Measurements from ENCODE around the gene FAM227B. TPM values are rescaled to one million over a fixed set of nuclear protein-coding genes. Genes with fewer than 3 reads are reported as not detected.

The FAM227B gene
- polyA plus RNA-seq, 4 donors: 1.6 to 8.7 (median 3.2) TPM

GRCh38 chr15:49646891-49647290, 26.3 kb upstream of the FAM227B start:
- DNase-seq (no peak), FAIRE-seq (no peak)
- 95 to 97% (median 96%) methylated on average over 2 of the region's 2 CpGs for WGBS, 3 donors
- Histone ChIP-seq H3K27ac (ENCODE audit: low read depth in 1 of 3, low read length in 2 of 3) (no peak overlapping the region), H3K4me3 (ENCODE audit: low read depth in 1 of 3, low read length in 3 of 3) (no peak overlapping the region), H3K36me3 (ENCODE audit: control insufficient read depth in 3 of 3, insufficient read depth in 2 of 3, low read depth in 1 of 3, low read length in 3 of 3) (peaks cover 0 to 4% (median 0%) of the 10 kb centered on the region in 3 donors), H3K4me1 (ENCODE audit: control insufficient read depth in 3 of 3, insufficient read depth in 2 of 3, low read depth in 1 of 3, low read length in 2 of 3) (no peaks in the 10 kb centered on the region), H3K9me3 (ENCODE audit: control insufficient read depth in 2 of 2, insufficient read depth in 1 of 2, low read depth in 1 of 2, low read length in 1 of 2) (no peaks in the 10 kb centered on the region), H3K27me3 (ENCODE audit: control insufficient read depth in 3 of 3, insufficient read depth in 3 of 3, low read length in 3 of 3) (no peaks in the 10 kb centered on the region)

- Histone ChIP-seq H3K27ac (ENCODE audit: low read depth in 1 of 3, low read length in 2 of 3) (no peak overlapping the region), H3K4me3 (ENCODE audit: low read depth in 1 of 3, low read length in 3 of 3) (no peak overlapping the region), H3K9me3 (ENCODE audit: control insufficient read depth in 2 of 2, insufficient read depth in 1 of 2, low read depth in 1 of 2, low read length in 1 of 2) (no peaks in the 10 kb centered on the region), H3K4me1 (ENCODE audit: control insufficient read depth in 3 of 3, insufficient read depth in 2 of 3, low read depth in 1 of 3, low read length in 2 of 3) (no peaks in the 10 kb centered on the region), H3K36me3 (ENCODE audit: control insufficient read depth in 3 of 3, insufficient read depth in 2 of 3, low read depth in 1 of 3, low read length in 3 of 3) (peaks cover 0 to 4% (median 0%) of the 10 kb centered on the region in 3 donors), H3K27me3 (ENCODE audit: control insufficient read depth in 3 of 3, insufficient read depth in 3 of 3, low read length in 3 of 3) (no peaks in the 10 kb centered on the region)
- DNase-seq: peak in 1 of 2 donors; percentile 3
- no peak for FAIRE-seq
These were observed 25.3 kb upstream of the FAM227B start for GRCh38 chr15:49645941-49646340.

- Histone ChIP-seq H3K9me3 (ENCODE audit: control insufficient read depth in 2 of 2, insufficient read depth in 1 of 2, low read depth in 1 of 2, low read length in 1 of 2) (no peaks in the 10 kb centered on the region), H3K36me3 (ENCODE audit: control insufficient read depth in 3 of 3, insufficient read depth in 2 of 3, low read depth in 1 of 3, low read length in 3 of 3) (peaks cover 0 to 4% (median 0%) of the 10 kb centered on the region in 3 donors), H3K4me1 (ENCODE audit: control insufficient read depth in 3 of 3, insufficient read depth in 2 of 3, low read depth in 1 of 3, low read length in 2 of 3) (no peaks in the 10 kb centered on the region), H3K4me3 (ENCODE audit: low read depth in 1 of 3, low read length in 3 of 3) (no peak overlapping the region), H3K27ac (ENCODE audit: low read depth in 1 of 3, low read length in 2 of 3) (no peak overlapping the region), H3K27me3 (ENCODE audit: control insufficient read depth in 3 of 3, insufficient read depth in 3 of 3, low read length in 3 of 3) (no peaks in the 10 kb centered on the region)
- FAIRE-seq (no peak), DNase-seq (no peak)
These were observed 24.7 kb upstream of the FAM227B start for GRCh38 chr15:49645277-49645676.

- Histone ChIP-seq H3K4me1 (ENCODE audit: control insufficient read depth in 3 of 3, insufficient read depth in 2 of 3, low read depth in 1 of 3, low read length in 2 of 3) (no peaks in the 10 kb centered on the region), H3K9me3 (ENCODE audit: control insufficient read depth in 2 of 2, insufficient read depth in 1 of 2, low read depth in 1 of 2, low read length in 1 of 2) (no peaks in the 10 kb centered on the region), H3K36me3 (ENCODE audit: control insufficient read depth in 3 of 3, insufficient read depth in 2 of 3, low read depth in 1 of 3, low read length in 3 of 3) (peaks cover 0 to 4% (median 0%) of the 10 kb centered on the region in 3 donors), H3K4me3 (ENCODE audit: low read depth in 1 of 3, low read length in 3 of 3) (no peak overlapping the region), H3K27ac (ENCODE audit: low read depth in 1 of 3, low read length in 2 of 3) (no peak overlapping the region), H3K27me3 (ENCODE audit: control insufficient read depth in 3 of 3, insufficient read depth in 3 of 3, low read length in 3 of 3) (no peaks in the 10 kb centered on the region)
- 92 to 98% (median 94%) methylated on average over 1 of the region's 1 CpG for WGBS, 3 donors
- DNase-seq (no peak), FAIRE-seq (no peak)
These were observed 23.8 kb upstream of the FAM227B start for GRCh38 chr15:49644364-49644794.

GRCh38 chr15:49637857-49638256, 17.2 kb upstream of the FAM227B start:
- Histone ChIP-seq H3K36me3 (ENCODE audit: control insufficient read depth in 3 of 3, insufficient read depth in 2 of 3, low read depth in 1 of 3, low read length in 3 of 3) (peaks cover 0 to 10% (median 4%) of the 10 kb centered on the region in 3 donors), H3K27me3 (ENCODE audit: control insufficient read depth in 3 of 3, insufficient read depth in 3 of 3, low read length in 3 of 3) (no peaks in the 10 kb centered on the region), H3K4me3 (ENCODE audit: low read depth in 1 of 3, low read length in 3 of 3) (no peak overlapping the region), H3K27ac (ENCODE audit: low read depth in 1 of 3, low read length in 2 of 3) (no peak overlapping the region), H3K4me1 (ENCODE audit: control insufficient read depth in 3 of 3, insufficient read depth in 2 of 3, low read depth in 1 of 3, low read length in 2 of 3) (no peaks in the 10 kb centered on the region), H3K9me3 (ENCODE audit: control insufficient read depth in 2 of 2, insufficient read depth in 1 of 2, low read depth in 1 of 2, low read length in 1 of 2) (no peaks in the 10 kb centered on the region)
- WGBS, 3 donors: 86 to 98% (median 96%) methylated on average over 4 of the region's 4 CpGs
- FAIRE-seq (no peak), DNase-seq (no peak)

GRCh38 chr15:49628379-49628778, 7.8 kb upstream of the FAM227B start:
- H3K36me3 ChIP-seq (ENCODE audit: control insufficient read depth in 3 of 3, insufficient read depth in 2 of 3, low read depth in 1 of 3, low read length in 3 of 3): peaks cover 0 to 9% (median 4%) of the 10 kb centered on the region in 3 donors
- peaks cover 0 to 5% of the 10 kb centered on the region in 2 donors for H3K9me3 ChIP-seq (ENCODE audit: control insufficient read depth in 2 of 2, insufficient read depth in 1 of 2, low read depth in 1 of 2, low read length in 1 of 2)
- peaks cover 0 to under 1% (median 0%) of the 10 kb centered on the region in 3 donors for H3K4me1 ChIP-seq (ENCODE audit: control insufficient read depth in 3 of 3, insufficient read depth in 2 of 3, low read depth in 1 of 3, low read length in 2 of 3)
- no peaks in the 10 kb centered on the region for H3K27me3 ChIP-seq (ENCODE audit: control insufficient read depth in 3 of 3, insufficient read depth in 3 of 3, low read length in 3 of 3)
- no peak for FAIRE-seq
- no peak overlapping the region for H3K27ac ChIP-seq (ENCODE audit: low read depth in 1 of 3, low read length in 2 of 3)
- no peak for DNase-seq
- no peak overlapping the region for H3K4me3 ChIP-seq (ENCODE audit: low read depth in 1 of 3, low read length in 3 of 3)
- 86 to 97% (median 96%) methylated on average over 2 of the region's 2 CpGs for WGBS, 3 donors

GRCh38 chr15:49627407-49627877, 6.8 kb upstream of the FAM227B start:
- FAIRE-seq: no peak
- 82 to 84% (median 82%) methylated on average over 1 of the region's 1 CpG for WGBS, 3 donors

GRCh38 chr15:49625460-49626036, 4.9 kb upstream of the FAM227B start:
- 96 to 99% (median 98%) methylated on average over 5 of the region's 5 CpGs for WGBS, 3 donors
- H3K27me3 ChIP-seq (ENCODE audit: control insufficient read depth in 3 of 3, insufficient read depth in 3 of 3, low read length in 3 of 3): no peaks in the 10 kb centered on the region
- H3K36me3 ChIP-seq (ENCODE audit: control insufficient read depth in 3 of 3, insufficient read depth in 2 of 3, low read depth in 1 of 3, low read length in 3 of 3): peaks cover 0 to 5% (median 4%) of the 10 kb centered on the region in 3 donors
- peaks cover 0 to 5% of the 10 kb centered on the region in 2 donors for H3K9me3 ChIP-seq (ENCODE audit: control insufficient read depth in 2 of 2, insufficient read depth in 1 of 2, low read depth in 1 of 2, low read length in 1 of 2)
- no peak overlapping the region for H3K4me3 ChIP-seq (ENCODE audit: low read depth in 1 of 3, low read length in 3 of 3)
- DNase-seq (no peak), FAIRE-seq (no peak)
- peaks cover 0 to 10% (median 0%) of the 10 kb centered on the region in 3 donors for H3K4me1 ChIP-seq (ENCODE audit: control insufficient read depth in 3 of 3, insufficient read depth in 2 of 3, low read depth in 1 of 3, low read length in 2 of 3)
- H3K27ac ChIP-seq (ENCODE audit: low read depth in 1 of 3, low read length in 2 of 3): no peak overlapping the region

More at GRCh38 chr15:49627407-49627877, 6.8 kb upstream of the FAM227B start:
- no peak for DNase-seq
- peaks cover 0 to 7% (median 4%) of the 10 kb centered on the region in 3 donors for H3K36me3 ChIP-seq (ENCODE audit: control insufficient read depth in 3 of 3, insufficient read depth in 2 of 3, low read depth in 1 of 3, low read length in 3 of 3)
- H3K27ac ChIP-seq (ENCODE audit: low read depth in 1 of 3, low read length in 2 of 3): no peak overlapping the region
- no peaks in the 10 kb centered on the region for H3K27me3 ChIP-seq (ENCODE audit: control insufficient read depth in 3 of 3, insufficient read depth in 3 of 3, low read length in 3 of 3)
- peaks cover 0 to 5% of the 10 kb centered on the region in 2 donors for H3K9me3 ChIP-seq (ENCODE audit: control insufficient read depth in 2 of 2, insufficient read depth in 1 of 2, low read depth in 1 of 2, low read length in 1 of 2)
- peaks cover 0 to 5% (median 0%) of the 10 kb centered on the region in 3 donors for H3K4me1 ChIP-seq (ENCODE audit: control insufficient read depth in 3 of 3, insufficient read depth in 2 of 3, low read depth in 1 of 3, low read length in 2 of 3)
- no peak overlapping the region for H3K4me3 ChIP-seq (ENCODE audit: low read depth in 1 of 3, low read length in 3 of 3)

- no peak overlapping the region for H3K27ac ChIP-seq (ENCODE audit: low read depth in 1 of 3, low read length in 2 of 3)
- H3K27me3 ChIP-seq (ENCODE audit: control insufficient read depth in 3 of 3, insufficient read depth in 3 of 3, low read length in 3 of 3): no peaks in the 10 kb centered on the region
- H3K4me3 ChIP-seq (ENCODE audit: low read depth in 1 of 3, low read length in 3 of 3): no peak overlapping the region
- H3K9me3 ChIP-seq (ENCODE audit: control insufficient read depth in 2 of 2, insufficient read depth in 1 of 2, low read depth in 1 of 2, low read length in 1 of 2): peaks cover 0 to 5% of the 10 kb centered on the region in 2 donors
- H3K36me3 ChIP-seq (ENCODE audit: control insufficient read depth in 3 of 3, insufficient read depth in 2 of 3, low read depth in 1 of 3, low read length in 3 of 3): peaks cover 0 to 4% (median 4%) of the 10 kb centered on the region in 3 donors
- DNase-seq (no peak), FAIRE-seq (no peak)
- WGBS, 3 donors: 66 to 85% (median 67%) methylated on average over 2 of the region's 2 CpGs
- peaks cover 0 to 10% (median 0%) of the 10 kb centered on the region in 3 donors for H3K4me1 ChIP-seq (ENCODE audit: control insufficient read depth in 3 of 3, insufficient read depth in 2 of 3, low read depth in 1 of 3, low read length in 2 of 3)
These were observed 3.4 kb upstream of the FAM227B start for GRCh38 chr15:49624056-49624455.

All from small intestine (tissue), 7 donors.